RWPE2 (cell line): ENCODE data around the gene JPT2.

Experiments used
- ATAC-seq: fragments of 200-7000 bp; cut with Tn5 transposase; 3 replicates; pipeline ENCODE4 v1.9.1; 2021; ENCODE audit warnings: low read depth
- DNase-seq: peaks from one replicate; pipeline ENCODE4 v3.0.0-alpha.2; 2020; ENCODE audit warnings: low spot score
- H3K27ac ChIP-seq: fragments of 450-650 bp; 2 replicates; pipeline ENCODE4 v1.5.1; 2017; ENCODE audit warnings: mild to moderate bottlenecking; ENCODE audit not compliant: poor library complexity, severe bottlenecking
- H3K27me3 ChIP-seq: fragments of 250-450 bp; sonication (Bioruptor Pico); 2 replicates; pipeline ENCODE4 v1.5.1; 2021; ENCODE audit warnings: mild to moderate bottlenecking, moderate library complexity; ENCODE audit not compliant: insufficient read depth, poor library complexity, severe bottlenecking
- H3K36me3 ChIP-seq: fragments of 250-450 bp; sonication (Bioruptor Pico); 2 replicates; pipeline ENCODE4 v1.5.1; 2020; ENCODE audit warnings: low read depth, mild to moderate bottlenecking, moderate library complexity
- H3K4me1 ChIP-seq: fragments of 250-450 bp; sonication (Bioruptor Pico); 2 replicates; pipeline ENCODE4 v1.5.1; 2021; ENCODE audit warnings: mild to moderate bottlenecking, moderate library complexity; ENCODE audit not compliant: insufficient read depth, poor library complexity, severe bottlenecking
- H3K4me3 ChIP-seq: fragments of 250-450 bp; sonication (Bioruptor Pico); 2 replicates; pipeline ENCODE4 v1.5.1; 2021; ENCODE audit warnings: mild to moderate bottlenecking, moderate library complexity; ENCODE audit not compliant: severe bottlenecking
- H3K9me3 ChIP-seq: fragments of 250-450 bp; sonication (Bioruptor Pico); 2 replicates; pipeline ENCODE4 v1.5.1; 2021; ENCODE audit warnings: mild to moderate bottlenecking, moderate library complexity; ENCODE audit not compliant: severe bottlenecking
- CTCF ChIP-seq: fragments of 450-650 bp; IDR thresholded peaks from one replicate; pipeline ENCODE4 v1.5.1; 2017; ENCODE audit warnings: mild to moderate bottlenecking, moderate library complexity; ENCODE audit not compliant: poor library complexity, severe bottlenecking

JPT2 gene

GRCh38 chr16:1723450-1724147, 45.5 kb downstream of the JPT2 start:
- TF ChIP-seq CTCF = peak; percentile 75
- DNase-seq (no peak), ATAC-seq (no peak)
- Histone ChIP-seq H3K27ac (no peak overlapping the region), H3K27me3 (no peaks in the 10 kb centered on the region), H3K9me3 (no peaks in the 10 kb centered on the region), H3K36me3 (peaks cover 11% of the 10 kb centered on the region; the same call in 1 of the 2 replicates), H3K4me3 (no peak overlapping the region), H3K4me1 (peaks cover 17% of the 10 kb centered on the region)

- Histone ChIP-seq H3K4me3 (no peak overlapping the region), H3K27me3 (no peaks in the 10 kb centered on the region), H3K9me3 (no peaks in the 10 kb centered on the region), H3K36me3 (peaks cover 11% of the 10 kb centered on the region; the same call in 1 of the 2 replicates), H3K27ac (no peak overlapping the region), H3K4me1 (peaks cover 17% of the 10 kb centered on the region)
- no peak for TF ChIP-seq CTCF
- ATAC-seq (no peak), DNase-seq (no peak)
Measured at GRCh38 chr16:1724491-1724890, 46.4 kb downstream of the JPT2 start.

GRCh38 chr16:1726661-1727502, 48.8 kb downstream of the JPT2 start:
- no peak for TF ChIP-seq CTCF
- H3K9me3 ChIP-seq = no peaks in the 10 kb centered on the region
- no peak for ATAC-seq
- no peak for DNase-seq
- H3K36me3 ChIP-seq = peaks cover 16% of the 10 kb centered on the region; the same call in 1 of the 2 replicates
- H3K27ac ChIP-seq = no peak overlapping the region
- peaks cover 13% of the 10 kb centered on the region for H3K4me1 ChIP-seq
- H3K4me3 ChIP-seq = no peak overlapping the region
- H3K27me3 ChIP-seq = no peaks in the 10 kb centered on the region

GRCh38 chr16:1727651-1728624, 49.9 kb downstream of the JPT2 start:
- DNase-seq = no peak
- Histone ChIP-seq H3K36me3 (peaks cover 16% of the 10 kb centered on the region), H3K27ac (no peak overlapping the region), H3K27me3 (no peaks in the 10 kb centered on the region), H3K4me1 (peaks cover 5% of the 10 kb centered on the region), H3K4me3 (no peak overlapping the region), H3K9me3 (no peaks in the 10 kb centered on the region)
- ATAC-seq = no peak
- no peak for TF ChIP-seq CTCF
